HL-60 (cell line): ENCODE measurements around the gene AP1M2.

ENCODE experiments used
- GABPA ChIP-seq: IDR thresholded peaks from 2 replicates; pipeline ENCODE4 v1.6.1; 2012; ENCODE audit warnings: low read depth
- POLR2AphosphoS5 ChIP-seq: IDR thresholded peaks from 2 replicates; pipeline ENCODE4 v1.6.1; 2012; ENCODE audit warnings: low read depth
- REST ChIP-seq: IDR thresholded peaks from 2 replicates; pipeline ENCODE4 v1.6.1; 2012; ENCODE audit warnings: low read depth; ENCODE audit not compliant: insufficient replicate concordance
- SPI1 ChIP-seq: IDR thresholded peaks from 2 replicates; pipeline ENCODE4 v1.6.1; 2012; ENCODE audit warnings: low read depth, mild to moderate bottlenecking, borderline replicate concordance
- TF ChIP-seq, protein P1 (sequence below): IDR thresholded peaks from one replicate; pipeline ENCODE4 v1.5.1; 2011; ENCODE audit warnings: low read length, control low read depth, inconsistent platforms; ENCODE audit not compliant: insufficient read depth

GRCh38 chr19:10617409-10618121 is 30.5 kb upstream of the AP1M2 start:
- TF ChIP-seq, protein P1, sequence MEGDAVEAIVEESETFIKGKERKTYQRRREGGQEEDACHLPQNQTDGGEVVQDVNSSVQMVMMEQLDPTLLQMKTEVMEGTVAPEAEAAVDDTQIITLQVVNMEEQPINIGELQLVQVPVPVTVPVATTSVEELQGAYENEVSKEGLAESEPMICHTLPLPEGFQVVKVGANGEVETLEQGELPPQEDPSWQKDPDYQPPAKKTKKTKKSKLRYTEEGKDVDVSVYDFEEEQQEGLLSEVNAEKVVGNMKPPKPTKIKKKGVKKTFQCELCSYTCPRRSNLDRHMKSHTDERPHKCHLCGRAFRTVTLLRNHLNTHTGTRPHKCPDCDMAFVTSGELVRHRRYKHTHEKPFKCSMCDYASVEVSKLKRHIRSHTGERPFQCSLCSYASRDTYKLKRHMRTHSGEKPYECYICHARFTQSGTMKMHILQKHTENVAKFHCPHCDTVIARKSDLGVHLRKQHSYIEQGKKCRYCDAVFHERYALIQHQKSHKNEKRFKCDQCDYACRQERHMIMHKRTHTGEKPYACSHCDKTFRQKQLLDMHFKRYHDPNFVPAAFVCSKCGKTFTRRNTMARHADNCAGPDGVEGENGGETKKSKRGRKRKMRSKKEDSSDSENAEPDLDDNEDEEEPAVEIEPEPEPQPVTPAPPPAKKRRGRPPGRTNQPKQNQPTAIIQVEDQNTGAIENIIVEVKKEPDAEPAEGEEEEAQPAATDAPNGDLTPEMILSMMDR: no peak
- no peak for TF ChIP-seq POLR2AphosphoS5
- TF ChIP-seq REST: no peak
- no peak for TF ChIP-seq SPI1
- TF ChIP-seq GABPA: no peak
